Forelimb muscle (tissue), 1 donor: ENCODE results near the gene IMMP2L. TPM values are rescaled to one million over a fixed set of nuclear protein-coding genes. Genes with fewer than 3 reads are reported as not detected.

Source experiments
- DNase-seq: peaks from one replicate; pipeline ENCODE4 v3.0.0-alpha.2; 2013; ENCODE audit warnings: low read depth
- polyA plus RNA-seq: library from polyadenylated mRNA; unstranded; fragments of 120-200 nt; gene quantifications from one replicate; pipeline ENCODE4 v1.2.1, GENCODE V29; 2013; ENCODE audit not compliant: insufficient read length

IMMP2L gene
- polyA plus RNA-seq, 1 donor = 15.3 TPM

GRCh38 chr7:111160297-111160696 lies 402.0 kb downstream of the IMMP2L start:
- no peak for DNase-seq

- no peak for DNase-seq
Observed at GRCh38 chr7:111159426-111159825, 402.9 kb downstream of the IMMP2L start.

- no peak for DNase-seq
Observed at GRCh38 chr7:111150709-111151108, 411.6 kb downstream of the IMMP2L start.

GRCh38 chr7:111147708-111148533 lies 414.4 kb downstream of the IMMP2L start:
- no peak for DNase-seq

- DNase-seq = no peak
Observed at GRCh38 chr7:111146136-111146535, 416.2 kb downstream of the IMMP2L start.

- DNase-seq = no peak
Observed at GRCh38 chr7:111145472-111145871, 416.8 kb downstream of the IMMP2L start.

- no peak for DNase-seq
Observed at GRCh38 chr7:111140091-111140865, 422.0 kb downstream of the IMMP2L start.

- no peak for DNase-seq
Observed at GRCh38 chr7:111138586-111138985, 423.7 kb downstream of the IMMP2L start.

GRCh38 chr7:111138193-111138569 lies 424.1 kb downstream of the IMMP2L start:
- no peak for DNase-seq

GRCh38 chr7:111137296-111138192 lies 424.7 kb downstream of the IMMP2L start:
- no peak for DNase-seq

GRCh38 chr7:111132833-111133232 lies 429.5 kb downstream of the IMMP2L start:
- no peak for DNase-seq

GRCh38 chr7:111129435-111129834 lies 432.9 kb downstream of the IMMP2L start:
- no peak for DNase-seq

GRCh38 chr7:111126987-111127386 lies 435.3 kb downstream of the IMMP2L start:
- DNase-seq = no peak

- no peak for DNase-seq
Observed at GRCh38 chr7:111115966-111116365, 446.3 kb downstream of the IMMP2L start.

GRCh38 chr7:111113263-111114017 lies 448.9 kb downstream of the IMMP2L start:
- DNase-seq = no peak

GRCh38 chr7:111112439-111112838 lies 449.9 kb downstream of the IMMP2L start:
- no peak for DNase-seq

- no peak for DNase-seq
Observed at GRCh38 chr7:111108496-111108895, 453.8 kb downstream of the IMMP2L start.

GRCh38 chr7:111108000-111108399 lies 454.3 kb downstream of the IMMP2L start:
- DNase-seq = no peak

GRCh38 chr7:111107579-111107978 lies 454.7 kb downstream of the IMMP2L start:
- DNase-seq = no peak

GRCh38 chr7:111105269-111105668 lies 457.0 kb downstream of the IMMP2L start:
- DNase-seq = no peak

GRCh38 chr7:111104710-111105109 lies 457.6 kb downstream of the IMMP2L start:
- DNase-seq = no peak
